CD14-positive monocyte (primary cell): ENCODE measurements around the gene DHRS2. TPM values are rescaled to one million over a fixed set of nuclear protein-coding genes. Genes with fewer than 3 reads are reported as not detected.

Experiments used
- DNase-seq, 3 donors: peaks; one replicate each; pipeline ENCODE4 v3.0.0-alpha.2; 2011 to 2022
- H2AFZ ChIP-seq: 2 replicates; pipeline ENCODE4 v1.6.0; 2012; ENCODE audit warnings: mild to moderate bottlenecking, low read depth, low read length, inconsistent platforms; ENCODE audit not compliant: insufficient read depth, poor library complexity, severe bottlenecking
- H3K27ac ChIP-seq, 2 donors: 1 replicate in 1 of 2; 2 replicates in 1 of 2; pipeline ENCODE4 v1.5.1; 2012 to 2013; ENCODE audit warnings: low read length in 2 of 2, control low read depth in 1 of 2, inconsistent platforms in 1 of 2, low read depth in 1 of 2, mild to moderate bottlenecking in 1 of 2
- H3K27me3 ChIP-seq, 2 donors: one replicate each; pipeline versions ENCODE4 v1.6.0 to v1.6.1; 2011 to 2013; ENCODE audit warnings: low read length in 2 of 2; ENCODE audit not compliant: control insufficient read depth in 2 of 2, insufficient read depth in 2 of 2
- H3K36me3 ChIP-seq, 2 donors: replicated peaks in 1 of 2; 1 replicate in 1 of 2; 2 replicates in 1 of 2; pipeline versions ENCODE4 v1.5.1 to v1.6.1; 2012 to 2013; ENCODE audit warnings: low read length in 2 of 2, control low read depth in 1 of 2, inconsistent platforms in 1 of 2, mild to moderate bottlenecking in 1 of 2; ENCODE audit not compliant: insufficient read depth in 2 of 2, control insufficient read depth in 1 of 2
- H3K4me1 ChIP-seq, 2 donors: 1 replicate in 1 of 2; 2 replicates in 1 of 2; pipeline versions ENCODE4 v1.5.1 to v1.6.1; 2012 to 2013; ENCODE audit warnings: low read length in 2 of 2, control low read depth in 1 of 2, inconsistent platforms in 1 of 2, mild to moderate bottlenecking in 1 of 2, moderate library complexity in 1 of 2; ENCODE audit not compliant: insufficient read depth in 2 of 2, control insufficient read depth in 1 of 2
- H3K4me2 ChIP-seq: replicated peaks from 2 replicates; pipeline ENCODE3; 2012; ENCODE audit warnings: low read length, moderate library complexity, mild to moderate bottlenecking; ENCODE audit not compliant: poor library complexity, severe bottlenecking; ENCODE audit errors: extremely low read depth
- H3K4me3 ChIP-seq, 3 experiments: fragments of 200-600 bp in 1 of 3; sonication (generic) in 1 of 3; replicated peaks in 1 of 3; 1 replicate in 2 of 3; 2 replicates in 1 of 3; pipeline ENCODE4 v1.5.1; 2011 to 2013; ENCODE audit warnings: low read length in 3 of 3, mild to moderate bottlenecking in 3 of 3, control low read depth in 2 of 3, low read depth in 2 of 3, inconsistent platforms in 1 of 3, moderate library complexity in 1 of 3
- H3K79me2 ChIP-seq: 2 replicates; pipeline ENCODE4 v1.6.0; 2012; ENCODE audit warnings: mild to moderate bottlenecking, control low read depth, inconsistent platforms, low read length, moderate library complexity; ENCODE audit not compliant: insufficient read depth
- H3K9ac ChIP-seq: 2 replicates; pipeline ENCODE4 v1.6.0; 2017; ENCODE audit warnings: low read length, mild to moderate bottlenecking; ENCODE audit not compliant: insufficient read depth, poor library complexity, severe bottlenecking
- H3K9me3 ChIP-seq, 2 donors: replicated peaks in 1 of 2; 1 replicate in 1 of 2; 2 replicates in 1 of 2; pipeline versions ENCODE4 v1.5.1 to v1.6.1; 2012 to 2013; ENCODE audit warnings: low read length in 2 of 2, control low read depth in 1 of 2; ENCODE audit not compliant: control insufficient read depth in 1 of 2, insufficient read depth in 1 of 2
- H4K20me1 ChIP-seq: 2 replicates; pipeline ENCODE4 v1.6.0; 2012; ENCODE audit warnings: mild to moderate bottlenecking, low read length, control low read depth, moderate library complexity; ENCODE audit not compliant: insufficient read depth
- H3K27ac Mint-ChIP-seq, 7 donors: one replicate each; pipeline ENCODE4 v1.8.0; 2020; ENCODE audit warnings: mild to moderate bottlenecking in 7 of 7, mixed read lengths in 7 of 7, moderate library complexity in 6 of 7, inconsistent platforms in 2 of 7
- H3K27me3 Mint-ChIP-seq, 3 donors: one replicate each; pipeline ENCODE4 v1.8.0; 2021 to 2022; ENCODE audit warnings: low read depth in 3 of 3, mild to moderate bottlenecking in 3 of 3, mixed read lengths in 3 of 3, moderate library complexity in 3 of 3, inconsistent platforms in 1 of 3
- H3K36me3 Mint-ChIP-seq, 2 donors: one replicate each; pipeline ENCODE4 v1.8.0; 2020; ENCODE audit warnings: mixed read lengths in 2 of 2, inconsistent platforms in 1 of 2, mild to moderate bottlenecking in 1 of 2
- H3K4me1 Mint-ChIP-seq: one replicate; pipeline ENCODE4 v1.8.0; 2020; ENCODE audit warnings: mild to moderate bottlenecking, mixed read lengths
- H3K4me3 Mint-ChIP-seq, 2 donors: one replicate each; pipeline ENCODE4 v1.8.0; 2020; ENCODE audit warnings: mild to moderate bottlenecking in 2 of 2, mixed read lengths in 2 of 2, moderate library complexity in 1 of 2
- H3K9me3 Mint-ChIP-seq, 7 donors: one replicate each; pipeline ENCODE4 v1.8.0; 2020 to 2022; ENCODE audit warnings: mixed read lengths in 7 of 7, mild to moderate bottlenecking in 6 of 7, moderate library complexity in 6 of 7, inconsistent platforms in 2 of 7
- CTCF ChIP-seq: fragments of 200-600 bp; IDR thresholded peaks from one replicate; pipeline ENCODE4 v1.8.0; 2022; ENCODE audit warnings: antibody characterized with exemption, mild to moderate bottlenecking
- WGBS: methylation state at CpG from one replicate; pipeline ENCODE4 v1.1.5; 2013; ENCODE audit warnings: missing lambda C conversion rate; ENCODE audit not compliant: insufficient coverage; 5-methylcytosine and 5-hydroxymethylcytosine counted together
- intact Hi-C, 2 donors: fragments of 100-400 bp; cut with micrococcal nuclease; formaldehyde crosslinking; loops; one replicate each; pipeline versions ENCODE4 v1.15.0 to v1.15.1; 2023
- polyA plus RNA-seq, 3 donors: library from polyadenylated mRNA; depleted of rRNA in 1 of 3; unstranded in 2 of 3; stranded (reverse) in 1 of 3; fragments of 300-500 nt in 2 of 3; fragments of >200 nt in 1 of 3; fragmentation: Illumina TruSeq in 2 of 3; gene quantifications; 1 replicate in 2 of 3; 2 replicates in 1 of 3; pipeline ENCODE4 v1.2.3, GENCODE V29; 2012 to 2021

DHRS2 gene
- polyA plus RNA-seq, 3 donors: not detected

GRCh38 chr14:23675337-23675736, 39.2 kb downstream of the DHRS2 start:
- Mint-ChIP-seq H3K9me3 (peaks cover 0 to 2% (median 0%) of the 10 kb centered on the region in 7 donors), H3K36me3 (no peaks in the 10 kb centered on the region), H3K4me1 (no peaks in the 10 kb centered on the region), H3K4me3 (no peak overlapping the region), H3K27ac (no peak overlapping the region), H3K27me3 (peaks cover 2 to 4% (median 2%) of the 10 kb centered on the region in 3 donors)
- Histone ChIP-seq H3K4me3 (no peak overlapping the region), H3K79me2 (no peaks in the 10 kb centered on the region), H3K4me1 (no peaks in the 10 kb centered on the region), H3K27me3 (no peaks in the 10 kb centered on the region), H3K4me2 (no peak overlapping the region), H3K36me3 (no peaks in the 10 kb centered on the region), H3K27ac (no peak overlapping the region), H3K9me3 (no peaks in the 10 kb centered on the region), H2AFZ (no peak overlapping the region), H4K20me1 (no peaks in the 10 kb centered on the region), H3K9ac (no peak overlapping the region)
- WGBS: no CpG with 5 or more reads among the region's 2 CpGs
- intact Hi-C loops: no loop called here
- DNase-seq: no peak
- no peak for TF ChIP-seq CTCF

GRCh38 chr14:23675906-23676305, 39.7 kb downstream of the DHRS2 start:
- Histone ChIP-seq H3K27me3 (no peaks in the 10 kb centered on the region), H3K9ac (no peak overlapping the region), H3K4me2 (no peak overlapping the region), H3K9me3 (no peaks in the 10 kb centered on the region), H3K27ac (no peak overlapping the region), H3K4me3 (no peak overlapping the region), H4K20me1 (no peaks in the 10 kb centered on the region), H3K79me2 (no peaks in the 10 kb centered on the region), H3K4me1 (no peaks in the 10 kb centered on the region), H2AFZ (no peak overlapping the region), H3K36me3 (no peaks in the 10 kb centered on the region)
- no peak overlapping the region for H3K27ac Mint-ChIP-seq
- no peaks in the 10 kb centered on the region for H3K36me3 Mint-ChIP-seq
- H3K4me3 Mint-ChIP-seq: no peak overlapping the region
- DNase-seq: no peak
- WGBS: no CpG with 5 or more reads among the region's 4 CpGs
- TF ChIP-seq CTCF: no peak
- intact Hi-C loops: no loop called here
- peaks cover 0 to 2% (median 0%) of the 10 kb centered on the region in 7 donors for H3K9me3 Mint-ChIP-seq
- peaks cover 2 to 5% (median 4%) of the 10 kb centered on the region in 3 donors for H3K27me3 Mint-ChIP-seq
- H3K4me1 Mint-ChIP-seq: no peaks in the 10 kb centered on the region
